ENCODE results near the gene EGR1.

EGR1 gene

DNA sequence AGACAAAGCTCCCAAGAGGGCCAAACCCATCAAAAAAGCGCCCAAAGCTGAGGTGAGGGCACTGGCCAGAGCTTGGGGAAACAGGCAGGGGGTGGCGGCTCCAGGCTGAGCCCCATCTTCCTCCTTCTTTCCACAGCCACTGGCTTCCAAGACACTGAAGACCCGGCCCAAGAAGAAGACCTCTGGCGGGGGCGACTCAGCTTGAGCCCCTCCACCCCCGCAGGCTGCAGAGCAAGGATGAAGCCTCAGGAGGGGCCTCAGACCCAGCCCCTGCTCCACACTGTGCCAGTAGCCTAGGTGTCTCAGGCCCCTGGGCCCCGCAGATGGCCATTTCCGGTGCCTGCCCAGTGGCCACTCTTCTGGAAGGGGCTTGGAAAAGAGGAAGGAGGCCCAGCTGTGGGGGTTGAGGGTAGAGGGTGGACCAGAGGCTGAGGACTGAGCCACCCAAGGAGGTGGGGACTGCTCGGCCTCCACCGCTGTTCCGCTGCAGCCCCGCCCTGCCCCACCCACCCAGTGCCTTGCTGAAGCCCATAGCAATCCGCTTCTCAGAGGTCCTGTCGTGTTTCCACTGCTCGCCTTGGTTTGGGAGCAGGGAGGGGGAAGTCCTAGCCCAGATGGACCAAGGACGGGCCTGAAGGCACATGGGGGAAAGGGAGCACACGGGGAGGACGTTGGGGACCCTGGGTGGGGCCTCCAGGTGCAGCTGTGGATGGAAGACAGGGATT lies 19.6 kb upstream of the EGR1 start:
- TF ChIP-seq GATA3 (IDR thresholded peaks at IDR 0.05; ENCODE audit: low read depth, low read length) (no peak), GATA2 (IDR thresholded peaks at IDR 0.05; ENCODE audit: low read depth, low read length) (no peak)

DNA sequence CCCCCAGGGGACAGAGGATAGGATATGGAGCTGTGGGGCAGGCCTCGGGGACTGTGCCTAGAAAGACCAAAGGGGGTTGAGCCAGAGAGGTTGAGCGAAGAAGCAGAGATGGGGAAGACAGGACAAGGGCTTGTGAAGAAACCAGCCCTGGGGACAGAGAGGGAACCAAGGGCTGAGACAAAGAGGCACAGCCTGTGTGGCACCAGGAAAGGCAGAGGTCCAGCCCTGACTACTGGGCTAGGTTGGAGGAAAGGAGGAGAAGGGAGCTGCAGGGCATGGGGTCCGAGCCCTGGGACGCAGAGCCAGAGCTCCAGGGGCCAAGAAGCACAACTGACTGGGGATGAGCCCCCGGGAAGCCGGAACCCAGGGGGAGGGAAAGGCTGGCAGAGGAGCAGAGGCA lies 17.2 kb upstream of the EGR1 start:
- no peak for TF ChIP-seq GATA3 (IDR thresholded peaks at IDR 0.05; ENCODE audit: low read depth, low read length)
- TF ChIP-seq GATA2 (IDR thresholded peaks at IDR 0.05; ENCODE audit: low read depth, low read length): no peak

DNA sequence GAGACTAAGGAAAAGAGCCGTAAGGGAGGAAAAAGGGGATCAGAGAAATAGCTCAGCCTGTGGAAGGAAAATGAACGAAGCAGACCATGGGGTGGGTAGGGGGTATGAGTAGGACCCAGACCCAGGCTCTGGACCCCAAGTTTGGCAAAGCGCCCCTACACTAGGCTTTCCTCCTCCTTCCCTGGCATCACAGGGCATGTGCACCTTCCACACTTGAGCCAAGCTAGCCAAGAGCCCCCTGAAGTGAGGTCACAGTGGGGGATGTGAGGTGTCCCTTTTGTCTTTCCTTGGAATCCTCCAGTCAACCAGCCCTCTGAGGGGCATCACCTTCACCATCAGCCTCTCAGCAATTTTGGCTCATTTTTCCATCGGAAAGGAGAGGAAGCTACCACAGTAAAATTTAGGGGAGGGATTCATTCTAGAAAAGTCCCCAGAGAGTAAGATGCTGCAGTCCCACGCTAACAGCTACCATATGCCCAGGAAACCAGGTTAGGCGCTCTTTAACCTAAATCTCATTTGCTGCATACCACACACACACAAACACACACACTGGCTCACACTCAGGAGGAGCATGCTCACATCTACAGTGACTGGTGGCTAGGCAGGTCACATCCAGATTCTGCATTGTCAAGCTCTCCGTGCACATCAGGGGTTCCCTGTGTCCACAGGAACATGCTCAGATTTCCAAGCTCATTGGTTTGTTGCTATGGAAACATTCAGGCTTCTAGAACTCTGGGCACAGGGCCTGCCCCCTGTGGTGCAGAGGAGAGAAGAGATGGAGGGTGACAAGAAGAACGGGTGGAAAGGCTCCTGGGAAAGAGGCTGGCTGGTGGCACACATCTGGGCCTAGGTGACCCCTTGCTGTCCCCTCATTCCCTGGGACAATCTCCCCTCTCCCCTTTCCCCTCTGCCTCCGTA lies 16.5 kb upstream of the EGR1 start:
- no peak for TF ChIP-seq GATA3 (IDR thresholded peaks at IDR 0.05; ENCODE audit: low read depth, low read length)
- TF ChIP-seq GATA2 (IDR thresholded peaks at IDR 0.05; ENCODE audit: low read depth, low read length): no peak

DNA sequence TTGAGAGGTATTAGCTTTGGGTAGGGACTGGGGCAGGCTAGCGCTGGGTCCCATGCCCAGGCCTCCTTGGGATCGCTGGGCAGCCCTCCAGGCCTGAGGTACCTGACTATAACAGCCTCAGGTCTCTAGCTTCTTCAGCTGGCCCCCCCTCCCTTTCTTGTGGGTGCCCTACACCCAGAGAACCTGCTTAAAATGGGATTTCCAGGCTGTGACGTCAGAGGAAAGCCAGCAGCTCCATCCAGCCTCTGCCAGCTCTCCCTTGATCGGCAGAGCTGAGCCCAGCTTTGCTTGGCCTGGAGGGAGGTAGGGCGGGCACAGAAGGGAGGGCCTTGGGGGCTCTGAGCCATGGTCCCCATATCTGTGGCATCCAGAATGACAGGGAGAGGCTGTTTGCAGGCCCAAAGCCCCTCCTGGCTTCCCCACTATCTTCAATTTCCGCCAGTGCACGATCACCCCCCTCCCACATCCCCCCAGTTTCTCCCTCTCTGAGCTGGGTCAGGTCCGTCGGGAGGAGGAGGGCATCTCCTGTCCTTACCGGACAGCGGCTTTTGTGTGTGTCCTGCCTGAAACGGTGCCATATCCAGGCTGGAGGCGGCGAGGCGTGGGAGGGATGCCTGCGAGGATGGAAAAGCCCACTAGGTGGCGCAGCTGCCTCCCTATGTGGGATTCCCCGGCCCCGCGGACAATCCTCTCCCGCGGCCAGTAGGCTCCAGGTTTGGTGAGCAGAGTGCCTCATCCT lies 15.6 kb upstream of the EGR1 start:
- TF ChIP-seq GATA3 (IDR thresholded peaks at IDR 0.05; ENCODE audit: low read depth, low read length) (no peak), GATA2 (IDR thresholded peaks at IDR 0.05; ENCODE audit: low read depth, low read length) (no peak)

DNA sequence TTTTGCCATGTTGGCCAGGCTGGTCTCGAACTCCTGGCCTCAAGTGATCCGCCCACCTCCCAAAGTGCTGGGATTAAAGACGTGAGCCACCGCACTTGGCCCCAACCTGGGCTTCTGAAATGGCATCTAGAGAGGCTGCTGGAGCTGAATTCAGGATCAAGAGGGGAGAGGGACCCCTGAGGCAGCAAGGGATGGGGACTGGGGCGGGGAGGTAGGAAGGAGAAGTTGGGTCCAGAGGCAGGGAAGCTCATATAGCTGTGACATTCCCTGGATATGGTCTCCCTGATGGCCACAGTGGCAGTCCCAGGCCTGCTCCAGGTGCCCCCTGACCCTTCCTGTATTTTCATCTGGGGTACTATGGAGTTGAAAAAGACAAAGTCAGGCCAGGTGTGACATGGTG lies 14.3 kb upstream of the EGR1 start:
- TF ChIP-seq GATA3 (IDR thresholded peaks at IDR 0.05; ENCODE audit: low read depth, low read length): no peak
- TF ChIP-seq GATA2 (IDR thresholded peaks at IDR 0.05; ENCODE audit: low read depth, low read length): no peak

DNA sequence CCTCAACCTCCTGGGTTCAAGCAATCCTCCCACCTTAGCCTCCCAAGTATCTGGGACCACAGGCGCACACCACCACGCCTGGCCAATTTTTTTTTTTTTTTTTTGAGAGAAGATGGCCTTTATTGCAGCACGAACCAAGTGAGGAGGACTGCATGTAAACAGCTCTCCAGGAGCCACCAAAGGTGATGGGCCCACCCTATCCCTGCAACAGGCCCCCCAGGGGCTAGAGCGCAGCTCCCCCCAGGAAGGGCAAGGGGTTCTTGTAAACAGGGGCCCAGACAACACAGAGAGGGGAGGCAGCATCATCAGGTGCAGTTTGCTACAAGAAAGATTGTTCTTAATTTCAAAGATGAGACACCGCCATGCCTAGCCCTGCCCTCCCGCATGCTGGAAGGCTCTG lies 12.6 kb upstream of the EGR1 start:
- TF ChIP-seq GATA3 (IDR thresholded peaks at IDR 0.05; ENCODE audit: low read depth, low read length) (no peak), GATA2 (IDR thresholded peaks at IDR 0.05; ENCODE audit: low read depth, low read length) (no peak)

DNA sequence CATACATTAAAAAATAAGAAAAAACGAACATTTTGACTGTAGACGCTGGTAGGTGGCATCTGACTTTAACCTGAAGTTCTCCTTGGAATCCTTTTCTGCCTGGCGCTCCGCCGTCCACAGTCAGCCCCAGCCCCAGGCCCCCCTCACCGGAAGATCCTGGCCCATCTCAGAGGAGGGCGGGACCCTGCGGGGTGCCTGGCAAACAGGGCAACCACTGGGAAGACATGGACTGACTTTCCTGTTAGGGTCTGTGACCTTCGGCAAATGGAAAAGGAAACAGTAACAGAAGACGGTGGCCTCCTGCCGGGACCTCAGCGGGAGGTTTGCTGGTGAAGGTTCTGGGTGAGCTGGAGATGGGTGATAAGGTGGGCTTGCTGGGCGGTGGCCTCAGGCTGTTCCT lies 11.7 kb upstream of the EGR1 start:
- no peak for TF ChIP-seq GATA2 (IDR thresholded peaks at IDR 0.05; ENCODE audit: low read depth, low read length)
- no peak for TF ChIP-seq GATA3 (IDR thresholded peaks at IDR 0.05; ENCODE audit: low read depth, low read length)

DNA sequence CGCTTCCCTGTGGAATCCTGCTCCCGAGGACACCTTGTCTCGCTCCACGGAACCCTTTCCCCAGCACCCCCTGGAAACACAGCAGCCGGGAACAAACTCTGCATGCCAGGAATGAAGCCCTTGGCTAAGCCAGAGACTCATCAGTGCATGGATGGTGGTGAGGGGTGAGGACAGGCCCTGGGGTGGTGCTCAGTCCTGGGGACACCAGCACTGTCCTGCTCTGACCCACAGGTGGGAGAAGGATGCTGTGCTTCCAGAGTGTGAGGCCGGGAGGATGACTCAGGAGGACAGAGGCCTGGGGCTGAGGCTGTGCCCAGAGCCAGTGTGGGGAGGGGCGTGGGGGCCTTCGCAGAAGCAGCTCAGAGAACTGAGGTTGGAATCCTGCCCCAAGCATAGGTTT lies 11.2 kb upstream of the EGR1 start:
- no peak for TF ChIP-seq GATA3 (IDR thresholded peaks at IDR 0.05; ENCODE audit: low read depth, low read length)
- no peak for TF ChIP-seq GATA2 (IDR thresholded peaks at IDR 0.05; ENCODE audit: low read depth, low read length)

DNA sequence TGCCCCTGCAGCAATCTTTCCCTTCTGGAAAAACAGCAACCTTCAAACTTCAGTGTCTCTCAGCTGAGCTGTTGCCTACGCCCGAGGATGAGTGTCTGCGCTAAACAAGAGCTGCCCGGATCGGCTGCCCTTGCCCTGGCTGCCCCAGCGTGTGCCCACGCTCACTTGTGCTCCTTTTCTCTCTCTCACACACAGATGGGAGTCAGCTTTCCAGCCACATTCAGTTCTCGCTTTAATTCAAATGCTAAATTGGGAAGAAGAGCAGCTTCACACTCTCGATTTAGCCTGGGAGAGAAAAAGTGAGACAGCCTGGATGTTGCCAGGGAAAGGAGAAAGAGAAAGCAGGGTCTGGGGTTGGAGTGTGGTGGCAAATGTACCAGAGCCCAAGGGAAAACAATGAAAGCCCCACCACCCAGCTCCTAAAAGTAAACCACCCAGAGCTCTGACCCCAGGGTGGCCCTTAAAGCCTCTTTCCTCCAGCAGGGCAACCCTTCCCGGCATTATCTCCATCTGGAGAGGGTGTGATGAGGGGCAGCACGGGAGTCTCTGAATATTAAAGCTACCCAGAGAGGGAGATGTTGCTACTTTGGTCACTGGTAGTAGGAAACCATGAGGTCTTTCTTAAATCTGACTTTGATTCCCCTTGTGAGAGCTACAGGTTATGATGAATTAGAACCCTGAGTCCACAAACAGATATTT lies 9.9 kb upstream of the EGR1 start:
- TF ChIP-seq GATA2 (IDR thresholded peaks at IDR 0.05; ENCODE audit: low read depth, low read length): no peak
- TF ChIP-seq GATA3 (IDR thresholded peaks at IDR 0.05; ENCODE audit: low read depth, low read length): no peak

DNA sequence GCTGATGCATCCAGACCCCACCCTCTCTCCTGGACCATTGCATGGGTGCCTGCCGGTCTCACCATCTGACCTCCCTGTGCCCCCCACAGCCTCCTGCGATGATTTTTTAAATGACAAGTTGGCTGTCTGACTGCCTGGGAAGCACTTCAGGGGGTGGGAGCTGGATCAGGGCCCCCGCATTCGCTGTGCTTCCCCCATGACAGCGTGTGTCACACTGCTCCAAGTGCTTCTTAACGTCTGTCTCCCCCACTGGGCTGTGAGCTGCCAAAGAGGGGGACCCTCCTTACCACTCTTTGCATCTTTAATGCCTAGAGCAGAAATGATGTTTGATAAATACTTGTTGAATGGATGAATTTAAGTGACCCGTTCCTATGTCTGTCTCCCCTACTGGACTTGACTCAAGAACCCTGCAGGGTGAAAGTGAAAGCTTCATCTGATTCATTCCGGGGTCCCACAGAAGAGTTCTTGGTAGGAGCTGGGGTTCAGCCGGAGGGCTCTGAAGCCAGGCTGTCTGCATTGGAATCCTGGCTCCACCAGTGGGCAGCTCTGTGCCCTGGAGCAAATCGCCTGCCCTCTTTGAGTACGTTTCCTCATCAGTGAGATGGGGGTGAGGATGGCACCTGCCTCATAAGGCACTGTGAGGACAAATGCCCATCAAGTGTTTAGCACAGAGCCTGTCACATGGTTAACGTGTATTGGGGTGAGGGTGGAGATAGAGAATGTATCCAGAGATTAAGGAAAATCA lies 7.6 kb upstream of the EGR1 start:
- TF ChIP-seq GATA2 (IDR thresholded peaks at IDR 0.05; ENCODE audit: low read depth, low read length) (no peak), GATA3 (IDR thresholded peaks at IDR 0.05; ENCODE audit: low read depth, low read length) (no peak)

DNA sequence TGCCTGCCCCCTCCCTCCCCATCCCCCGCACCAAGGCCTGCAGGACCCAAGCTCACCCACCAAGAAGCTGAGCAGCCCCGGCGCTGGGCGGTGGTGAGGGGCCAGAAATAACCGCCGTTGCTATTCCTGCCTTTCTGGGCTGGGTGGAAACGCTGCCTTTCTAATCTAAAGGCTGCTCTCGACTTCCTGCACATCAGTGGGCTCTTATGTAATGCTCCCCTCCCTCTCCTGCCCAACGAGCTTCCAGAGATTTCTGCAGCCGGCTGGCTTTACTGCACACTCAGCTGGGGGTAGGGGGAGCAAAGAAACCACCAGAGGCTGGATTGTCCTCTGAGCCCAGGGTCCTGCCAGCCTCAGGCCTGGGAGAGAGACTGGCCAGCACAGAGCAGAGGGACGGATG lies 6.9 kb upstream of the EGR1 start:
- no peak for TF ChIP-seq GATA3 (IDR thresholded peaks at IDR 0.05; ENCODE audit: low read depth, low read length)
- TF ChIP-seq GATA2 (IDR thresholded peaks at IDR 0.05; ENCODE audit: low read depth, low read length): no peak

DNA sequence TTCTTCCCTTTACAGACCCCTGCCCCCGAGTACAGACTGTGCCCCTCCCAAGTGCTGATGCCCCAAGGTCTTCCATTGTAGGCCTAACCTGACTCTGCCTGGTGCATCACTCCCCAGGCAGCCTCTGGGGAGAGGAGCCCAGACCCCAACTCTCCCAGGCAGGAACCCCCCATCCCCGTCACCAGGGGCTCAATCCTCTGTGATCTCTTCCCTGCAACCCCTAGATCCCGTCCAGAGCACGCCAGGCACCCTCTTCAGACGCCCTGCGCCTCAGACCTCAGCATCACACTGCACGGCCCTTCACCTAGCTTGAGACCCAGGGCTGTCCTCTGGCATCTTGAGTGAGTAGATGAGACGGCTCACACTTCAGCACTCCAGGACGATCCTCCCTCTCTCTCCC lies 6.4 kb upstream of the EGR1 start:
- no peak for TF ChIP-seq GATA2 (IDR thresholded peaks at IDR 0.05; ENCODE audit: low read depth, low read length)
- TF ChIP-seq GATA3 (IDR thresholded peaks at IDR 0.05; ENCODE audit: low read depth, low read length): no peak

DNA sequence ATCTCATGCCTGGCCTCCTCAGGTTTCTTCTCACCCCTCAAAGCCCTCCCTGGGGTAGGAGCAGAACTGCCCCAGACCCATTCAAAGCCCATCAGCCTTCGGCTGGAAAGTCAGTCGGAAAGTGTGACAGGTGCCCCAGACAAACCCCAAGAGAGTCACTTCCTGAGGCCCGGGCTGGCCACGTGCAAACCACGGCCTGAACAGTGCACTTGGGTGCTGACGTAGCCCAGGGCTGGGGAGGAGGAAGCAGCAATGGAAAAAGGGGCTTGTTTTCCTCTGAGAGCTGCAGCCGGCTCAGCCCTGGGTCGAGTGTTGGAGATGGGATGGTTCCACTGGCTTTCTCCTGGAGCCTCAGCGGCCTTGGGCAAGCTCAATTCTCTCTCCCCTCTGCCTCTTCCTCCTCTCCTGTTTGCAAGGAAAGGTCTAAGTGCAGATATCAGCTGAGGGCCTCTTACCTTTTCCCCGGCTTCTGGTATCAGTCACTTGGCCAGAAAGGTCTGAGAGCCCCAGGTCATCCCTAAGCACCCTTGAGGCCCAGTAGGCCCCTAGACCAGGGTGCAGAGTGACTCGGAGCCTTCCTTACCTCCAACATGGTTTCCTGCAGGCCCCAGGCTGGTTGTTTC lies 5.9 kb upstream of the EGR1 start:
- TF ChIP-seq GATA2 (IDR thresholded peaks at IDR 0.05; ENCODE audit: low read depth, low read length) (no peak), GATA3 (IDR thresholded peaks at IDR 0.05; ENCODE audit: low read depth, low read length) (no peak)

Measured in SH-SY5Y (cell line).